Measurements from ENCODE around the gene DVL1.

Gene DVL1

DNA sequence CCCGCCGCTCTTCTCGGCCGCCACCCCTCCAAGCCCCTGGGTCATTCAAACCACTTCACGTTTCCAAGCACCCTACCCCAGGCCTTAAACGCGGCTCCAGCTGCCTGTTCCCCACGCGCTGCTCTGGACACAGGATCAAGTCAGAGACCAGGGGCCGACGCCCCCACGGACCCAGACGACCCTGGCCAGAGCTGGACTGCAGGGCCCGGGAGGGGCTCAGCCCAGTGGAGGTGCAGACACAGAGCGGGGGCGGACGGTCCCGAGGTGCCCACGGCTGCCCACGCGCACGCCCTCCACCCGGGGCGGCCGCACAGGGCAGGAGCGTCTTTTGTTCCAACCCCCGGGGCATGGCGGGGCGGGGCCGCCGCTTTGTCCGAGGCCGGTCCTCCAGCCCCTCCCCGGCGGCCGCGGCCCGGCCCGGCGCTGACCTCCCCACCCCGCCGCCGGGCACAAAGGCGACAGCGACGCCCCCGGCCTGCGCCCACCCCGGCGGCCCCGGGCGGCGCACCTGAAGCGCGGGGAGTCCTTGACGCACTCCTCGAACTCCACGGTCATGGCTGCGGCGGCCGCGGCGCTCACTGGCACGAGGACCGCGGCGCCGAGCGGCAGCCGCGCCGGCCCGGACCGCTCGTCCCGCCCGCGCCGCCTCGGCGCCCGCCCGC is 41.8 kb downstream of the DVL1 start:
- no peak for TF ChIP-seq CTCF (IDR thresholded peaks at IDR 0.05; ENCODE audit: low read depth, low read length, missing control alignments)

GRCh38 chr1:1306661-1307260 is 42.5 kb downstream of the DVL1 start:
- DNase-seq (ENCODE audit: extremely low read depth, low read depth), result no peak
- no peak for TF ChIP-seq CTCF (IDR thresholded peaks at IDR 0.05; ENCODE audit: low read depth, low read length, missing control alignments)
- peak overlapping the region; percentile 79 for H3K4me3 ChIP-seq (replicated peaks; ENCODE audit: low read depth, low read length)

More for the DNA sequence above, 41.8 kb downstream of the DVL1 start:
- no peak for DNase-seq (ENCODE audit: extremely low read depth, low read depth)
- H3K4me3 ChIP-seq (replicated peaks; ENCODE audit: low read depth, low read length), result peak overlapping the region; percentile 79

DNA sequence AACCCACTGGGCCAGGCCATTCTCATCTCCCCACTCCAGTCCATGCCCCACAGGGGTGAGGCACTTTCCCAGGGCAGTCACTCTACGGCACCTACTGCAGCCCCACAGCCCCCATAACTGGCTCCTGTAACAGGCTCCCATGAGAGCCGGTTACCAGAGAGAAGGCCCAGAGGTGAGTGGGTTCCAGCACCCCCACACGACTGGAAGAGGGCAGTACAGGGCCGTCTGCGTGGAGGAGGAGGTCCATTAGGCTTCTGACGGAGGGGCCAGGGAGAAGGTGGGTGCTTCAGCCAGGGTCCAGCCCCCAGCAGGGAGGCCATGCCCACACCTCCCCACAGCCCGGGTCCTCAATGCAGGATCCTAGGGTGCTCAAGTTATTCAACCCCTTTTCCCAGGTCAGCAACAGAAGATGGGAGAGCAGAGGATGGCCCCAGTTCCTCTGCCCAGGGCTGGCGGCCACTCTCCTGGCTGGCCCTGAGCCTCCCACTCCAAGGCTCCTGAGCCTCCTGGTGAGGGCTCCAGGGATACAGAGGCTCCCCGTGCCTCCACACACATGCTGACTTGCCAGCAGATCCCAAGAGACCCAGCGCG is 43.1 kb downstream of the DVL1 start:
- DNase-seq (ENCODE audit: extremely low read depth, low read depth), result no peak
- peak; percentile 17 for TF ChIP-seq CTCF (IDR thresholded peaks at IDR 0.05; ENCODE audit: low read depth, low read length, missing control alignments)
- peak overlapping the region; percentile 79 for H3K4me3 ChIP-seq (replicated peaks; ENCODE audit: low read depth, low read length)

GRCh38 chr1:1305300-1306069 is 43.7 kb downstream of the DVL1 start:
- TF ChIP-seq CTCF (IDR thresholded peaks at IDR 0.05; ENCODE audit: low read depth, low read length, missing control alignments), result no peak
- peak overlapping the region; percentile 79 for H3K4me3 ChIP-seq (replicated peaks; ENCODE audit: low read depth, low read length)

DNA sequence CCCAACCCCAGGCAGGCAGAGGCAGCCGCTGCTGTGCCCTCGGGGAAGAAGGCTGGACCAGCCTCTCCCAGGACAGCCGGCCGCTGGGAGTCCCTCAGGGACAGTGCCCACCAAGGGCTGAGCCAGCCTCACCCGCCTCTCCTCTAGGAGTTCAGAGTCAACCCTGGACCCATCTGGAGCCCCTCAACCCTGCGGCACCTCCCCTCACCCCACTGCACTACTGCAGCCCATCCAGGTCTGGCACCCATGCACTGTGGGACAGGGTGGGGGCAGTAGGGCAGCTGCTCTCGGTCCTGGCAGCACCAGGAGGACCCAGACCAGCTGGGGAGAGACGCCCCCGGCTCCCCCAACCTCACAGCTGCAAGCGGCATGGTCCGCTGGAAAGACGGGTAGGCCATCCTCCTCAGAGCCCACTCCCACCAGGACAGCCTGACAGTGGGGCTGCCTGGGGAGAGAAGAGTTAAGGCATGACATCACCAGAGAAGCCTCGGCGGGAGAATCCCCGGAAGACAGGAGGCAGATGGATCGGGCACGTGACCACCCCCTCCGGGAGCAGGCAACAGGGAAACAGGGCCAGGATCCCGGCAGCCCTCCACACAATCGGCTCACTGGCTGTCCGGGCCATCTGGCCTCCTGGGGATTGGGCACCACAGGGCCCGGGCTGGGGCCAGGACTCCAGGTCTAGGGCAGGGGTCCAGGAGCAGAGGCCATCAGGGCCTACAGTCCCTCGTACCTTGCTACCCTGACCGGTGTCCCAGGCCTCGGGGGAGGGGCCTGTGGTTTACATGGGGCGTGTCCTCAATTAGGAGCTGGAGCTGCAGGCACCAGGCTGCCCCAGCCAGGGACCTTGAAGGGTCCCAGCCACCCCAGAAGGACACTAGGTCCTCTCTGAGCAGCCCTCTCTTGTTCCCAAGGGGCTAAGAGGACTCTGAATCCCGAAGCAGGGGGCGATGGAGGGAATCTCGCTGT is 44.6 kb downstream of the DVL1 start:
- no peak for TF ChIP-seq CTCF (IDR thresholded peaks at IDR 0.05; ENCODE audit: low read depth, low read length, missing control alignments)
- peak overlapping the region; percentile 79 for H3K4me3 ChIP-seq (replicated peaks; ENCODE audit: low read depth, low read length)
- DNase-seq (ENCODE audit: extremely low read depth, low read depth), result peak; percentile 60

More at GRCh38 chr1:1305300-1306069, 43.7 kb downstream of the DVL1 start:
- peak; percentile 48 for DNase-seq (ENCODE audit: extremely low read depth, low read depth)

GRCh38 chr1:1303736-1304135 is 45.5 kb downstream of the DVL1 start:
- TF ChIP-seq CTCF (IDR thresholded peaks at IDR 0.05; ENCODE audit: low read depth, low read length, missing control alignments), result no peak
- H3K4me3 ChIP-seq (replicated peaks; ENCODE audit: low read depth, low read length), result no peak overlapping the region
- DNase-seq (ENCODE audit: extremely low read depth, low read depth), result no peak

Measured in HFF-Myc (cell line).